Left renal pelvis (tissue), 4 donors: ENCODE data around the gene TP53RK. TPM values are rescaled to one million over a fixed set of nuclear protein-coding genes. Genes with fewer than 3 reads are reported as not detected.

Experiments used
- DNase-seq, 4 donors: peaks; one replicate each; pipeline ENCODE4 v3.0.0-alpha.2; 2013; ENCODE audit warnings: low read depth in 4 of 4, low spot score in 3 of 4
- polyA plus RNA-seq, 4 donors: library from polyadenylated mRNA; unstranded; fragments of 120-200 nt; gene quantifications; one replicate each; pipeline ENCODE4 v1.2.1, GENCODE V29; 2013; ENCODE audit not compliant: insufficient read length in 4 of 4

TP53RK gene
- polyA plus RNA-seq, 4 donors, result 14.6 to 19.0 (median 15.5) TPM

GRCh38 chr20:46666306-46666705, 22.9 kb downstream of the TP53RK start:
- no peak for DNase-seq

- DNase-seq, result no peak
Observed at GRCh38 chr20:46665602-46666001, 23.6 kb downstream of the TP53RK start.

GRCh38 chr20:46663531-46663930, 25.7 kb downstream of the TP53RK start:
- DNase-seq, result no peak

DNA sequence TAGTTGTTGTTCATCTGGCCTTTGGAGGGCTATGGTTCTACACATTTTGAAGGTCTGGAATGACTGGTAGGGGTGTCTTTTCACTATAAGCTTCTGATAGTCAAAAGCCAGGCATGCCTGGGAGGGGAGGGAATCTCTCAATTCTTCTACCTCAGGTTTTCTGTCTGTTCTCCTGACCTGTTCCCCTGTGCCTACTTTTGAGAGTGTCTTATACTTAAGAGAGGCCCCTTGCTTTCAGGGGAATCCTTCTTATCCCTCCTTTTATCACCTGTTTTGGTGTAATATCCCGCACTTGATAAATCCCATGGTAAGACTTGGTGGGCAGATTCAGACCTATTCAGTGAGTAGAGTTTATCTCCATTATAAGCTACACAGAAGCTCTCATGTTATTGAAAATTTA, 27.6 kb downstream of the TP53RK start:
- no peak for DNase-seq

GRCh38 chr20:46660487-46660886, 28.8 kb downstream of the TP53RK start:
- no peak for DNase-seq

GRCh38 chr20:46657618-46658017, 31.6 kb downstream of the TP53RK start:
- DNase-seq, result no peak

GRCh38 chr20:46657137-46657536, 32.1 kb downstream of the TP53RK start:
- no peak for DNase-seq

GRCh38 chr20:46652699-46653098, 36.5 kb downstream of the TP53RK start:
- DNase-seq, result no peak

- no peak for DNase-seq
Observed at GRCh38 chr20:46651091-46651962, 37.9 kb downstream of the TP53RK start, which contains the start of gene SLC13A3. Gene SLC13A3, minus strand, starts transcription at chr20:46651459. Its CDS starts 38 bp downstream, at chr20:46651421.

- DNase-seq, result no peak
Observed at GRCh38 chr20:46650575-46651090, 38.6 kb downstream of the TP53RK start.

GRCh38 chr20:46649965-46650542, 39.2 kb downstream of the TP53RK start:
- no peak for DNase-seq

- DNase-seq, result no peak
Observed at GRCh38 chr20:46649650-46649949, 39.6 kb downstream of the TP53RK start.

GRCh38 chr20:46648903-46649649, 40.2 kb downstream of the TP53RK start:
- no peak for DNase-seq

GRCh38 chr20:46647469-46647868, 41.8 kb downstream of the TP53RK start:
- DNase-seq, result no peak

DNA sequence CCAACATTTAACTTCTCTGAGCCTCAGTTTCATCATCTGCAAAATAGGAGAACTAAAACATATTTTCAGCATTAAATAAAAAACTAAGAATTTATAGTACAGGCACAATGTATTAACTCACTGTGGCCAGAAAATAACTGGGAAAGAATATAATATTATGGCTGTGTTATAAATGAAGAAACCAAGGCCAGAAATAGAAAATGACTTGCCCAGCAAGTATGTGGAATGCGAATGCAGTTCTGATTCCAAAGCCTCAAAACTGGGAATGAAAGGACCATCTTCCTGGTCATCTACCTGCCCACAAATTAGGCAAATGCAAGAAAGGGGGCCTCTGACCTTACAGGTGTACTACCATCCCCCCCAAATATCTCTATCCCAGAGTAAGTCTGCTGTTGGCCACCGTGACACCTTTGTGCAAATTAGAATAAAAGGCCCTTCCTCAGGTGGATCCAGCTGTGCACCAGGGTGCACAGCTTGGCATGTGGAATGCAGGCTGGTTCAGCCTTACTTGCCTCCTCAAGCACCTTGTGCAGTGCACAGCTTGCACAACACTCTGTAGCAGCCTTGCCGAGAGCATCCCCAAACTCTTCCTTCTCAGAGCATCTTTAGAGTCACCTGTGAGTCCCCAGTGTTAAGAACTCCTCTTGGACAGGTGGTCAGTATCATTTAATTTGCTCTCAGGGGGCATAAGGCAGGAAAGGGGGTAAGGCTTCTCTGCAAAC, 42.4 kb downstream of the TP53RK start:
- DNase-seq, result no peak

GRCh38 chr20:46646122-46646521, 43.1 kb downstream of the TP53RK start:
- DNase-seq, result no peak

DNA sequence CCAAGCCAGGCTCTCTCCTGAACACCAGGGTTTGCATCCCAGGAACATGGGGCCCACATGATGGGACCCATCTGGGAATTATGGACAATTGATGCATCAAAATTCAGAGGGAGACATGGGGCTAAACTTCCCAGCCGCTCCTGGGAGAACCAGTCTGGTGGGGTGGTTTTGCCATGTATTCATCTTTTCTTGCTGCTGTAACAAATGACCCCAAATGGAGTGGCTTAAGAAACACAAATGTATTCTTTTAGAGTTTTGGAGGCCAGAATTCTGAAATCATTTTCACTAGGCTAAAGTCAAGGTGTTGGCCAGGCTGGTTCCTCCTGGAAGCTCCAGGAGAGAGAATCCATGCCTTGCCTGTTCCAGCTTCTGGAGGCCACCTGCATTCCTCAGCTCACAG, 44.5 kb downstream of the TP53RK start:
- DNase-seq, result no peak

DNA sequence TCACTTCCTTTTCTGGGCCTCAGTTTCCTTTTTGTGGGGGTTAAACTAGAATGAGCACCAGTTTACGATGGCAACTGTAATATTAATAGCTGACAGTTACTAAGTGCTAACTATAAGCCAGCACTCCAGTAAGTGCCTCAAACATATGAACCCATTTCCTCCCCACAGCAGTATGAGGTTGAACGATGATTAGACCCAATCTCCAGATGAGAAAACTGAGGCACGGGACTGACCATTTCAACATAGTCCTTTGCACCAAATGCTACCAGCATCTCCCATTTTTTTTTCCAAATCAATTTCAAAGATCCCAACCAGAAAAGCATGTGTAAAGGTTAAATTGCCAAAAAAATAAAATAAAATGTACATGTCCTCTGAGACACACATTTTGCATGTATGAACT, 45.1 kb downstream of the TP53RK start:
- no peak for DNase-seq

DNA sequence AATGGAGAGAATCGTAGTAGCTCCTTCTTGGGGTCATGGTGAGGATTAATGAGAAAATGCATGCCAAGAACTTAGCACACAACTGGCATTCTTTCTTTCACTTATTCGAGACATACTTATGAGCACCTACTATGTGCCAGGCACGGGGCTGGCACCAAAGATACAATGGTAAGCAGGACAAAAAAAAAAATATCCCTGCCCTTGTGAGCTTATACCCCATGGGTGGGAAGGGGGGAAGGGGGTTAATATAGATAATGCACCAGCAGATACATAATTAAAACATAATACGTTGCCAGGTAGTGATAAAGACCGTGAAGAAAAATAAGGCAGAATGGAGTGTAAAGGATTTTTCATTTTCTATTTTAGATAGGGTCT, 46.3 kb downstream of the TP53RK start:
- DNase-seq, result no peak

DNA sequence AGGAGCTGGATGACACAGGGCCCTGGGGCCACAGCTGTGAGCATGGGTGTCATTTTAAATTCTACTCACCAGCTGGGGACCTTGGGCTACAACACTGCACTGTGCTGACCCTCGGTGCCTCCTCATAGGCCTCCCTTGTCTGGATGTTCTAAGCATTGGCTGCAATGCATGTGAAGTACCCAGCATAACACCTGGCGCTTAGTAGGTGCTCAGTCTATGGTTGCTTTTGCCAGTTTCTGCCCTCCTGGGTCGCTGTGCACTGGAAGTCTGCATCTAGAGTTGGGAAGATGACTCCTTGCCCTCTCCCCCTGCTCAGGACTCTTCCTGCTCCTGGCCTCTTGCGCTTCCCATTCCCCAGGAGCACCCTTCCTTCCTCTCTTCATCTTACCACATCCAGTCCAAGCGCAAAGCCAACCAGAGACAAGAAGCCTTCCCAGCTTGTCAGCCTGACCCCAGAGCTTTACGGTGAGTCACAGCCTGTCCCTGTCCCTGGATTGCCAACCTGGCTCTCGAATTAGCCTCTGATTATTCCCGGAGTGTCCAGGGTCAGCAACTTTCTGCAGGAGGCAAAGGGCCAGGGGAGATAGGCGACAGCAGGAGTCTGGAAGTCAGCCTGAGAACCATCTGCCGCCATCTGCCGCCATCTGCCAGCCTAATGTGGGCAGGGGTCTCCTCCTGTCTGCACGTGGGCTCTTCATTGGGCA, 46.8 kb downstream of the TP53RK start:
- DNase-seq, result no peak
